Keratinocyte (primary cell): ENCODE data around the gene LPXN. TPM values are rescaled to one million over a fixed set of nuclear protein-coding genes. Genes with fewer than 3 reads are reported as not detected.

Experiments used
- DNase-seq: peaks from one replicate; pipeline ENCODE4 v3.0.0-alpha.2; 2011; ENCODE audit warnings: low read depth, missing footprints, low spot score
- FAIRE-seq: peaks from 2 replicates; lab custom pipeline; 2011; peaks lifted over from hg19 to GRCh38; lab: Jason Lieb, UNC
- H2AFZ ChIP-seq: 2 replicates; pipeline ENCODE4 v1.6.0; 2012; ENCODE audit warnings: low read length, control low read depth, inconsistent platforms; ENCODE audit not compliant: control insufficient read depth
- H3K27ac ChIP-seq: 2 replicates; pipeline ENCODE4 v1.5.1; 2011; ENCODE audit warnings: low read length; ENCODE audit not compliant: control insufficient read depth, insufficient read depth
- H3K27me3 ChIP-seq: 3 replicates; pipeline ENCODE4 v1.6.0; 2011; ENCODE audit warnings: low read length; ENCODE audit not compliant: control insufficient read depth, insufficient read depth; ENCODE audit errors: extremely low read depth
- H3K36me3 ChIP-seq, 2 experiments: 2 replicates in 1 of 2; 3 replicates in 1 of 2; pipeline ENCODE4 v1.5.1; 2011; ENCODE audit warnings: low read length in 2 of 2, mild to moderate bottlenecking in 1 of 2; ENCODE audit not compliant: control insufficient read depth in 2 of 2, insufficient read depth in 2 of 2; ENCODE audit errors: extremely low read depth in 1 of 2
- H3K4me1 ChIP-seq: 3 replicates; pipeline ENCODE4 v1.5.1; 2011; ENCODE audit warnings: low read length; ENCODE audit not compliant: control insufficient read depth, insufficient read depth; ENCODE audit errors: extremely low read depth
- H3K4me2 ChIP-seq: 3 replicates; pipeline ENCODE4 v1.6.0; 2011; ENCODE audit warnings: low read depth, low read length; ENCODE audit not compliant: control insufficient read depth, insufficient read depth; ENCODE audit errors: extremely low read depth
- H3K4me3 ChIP-seq, 3 experiments: fragments of 200-600 bp in 1 of 3; sonication (generic) in 1 of 3; 2 replicates in 2 of 3; 3 replicates in 1 of 3; pipeline ENCODE4 v1.5.1; 2011 to 2016; ENCODE audit warnings: low read length in 3 of 3, mild to moderate bottlenecking in 3 of 3, control low read depth in 2 of 3, inconsistent platforms in 1 of 3, low read depth in 1 of 3, mixed read lengths in 1 of 3, mixed run types in 1 of 3, moderate library complexity in 1 of 3; ENCODE audit not compliant: control insufficient read depth in 2 of 3, insufficient read depth in 2 of 3; ENCODE audit errors: extremely low read depth in 1 of 3
- H3K79me2 ChIP-seq: 2 replicates; pipeline ENCODE4 v1.6.0; 2012; ENCODE audit warnings: low read length; ENCODE audit not compliant: control insufficient read depth, insufficient read depth
- H3K9ac ChIP-seq: 3 replicates; pipeline ENCODE4 v1.6.0; 2011; ENCODE audit warnings: low read length; ENCODE audit not compliant: control insufficient read depth, insufficient read depth; ENCODE audit errors: extremely low read depth
- H3K9me1 ChIP-seq: 3 replicates; pipeline ENCODE4 v1.6.0; 2011; ENCODE audit warnings: low read length; ENCODE audit not compliant: control insufficient read depth, insufficient read depth; ENCODE audit errors: extremely low read depth
- H3K9me3 ChIP-seq: 2 replicates; pipeline ENCODE4 v1.5.1; 2012; ENCODE audit warnings: low read depth, low read length; ENCODE audit not compliant: control insufficient read depth
- H4K20me1 ChIP-seq: 3 replicates; pipeline ENCODE4 v1.6.0; 2011; ENCODE audit warnings: low read length; ENCODE audit not compliant: control insufficient read depth, insufficient read depth; ENCODE audit errors: extremely low read depth
- CTCF ChIP-seq, 3 experiments: IDR thresholded peaks in 1 of 3; conservative IDR thresholded peaks in 1 of 3; optimal IDR thresholded peaks in 1 of 3; 2 replicates in 2 of 3; 3 replicates in 1 of 3; pipeline versions ENCODE3 to v1.5.1; 2011; ENCODE audit warnings: low read length in 3 of 3, mild to moderate bottlenecking in 3 of 3, moderate library complexity in 2 of 3, control low read depth in 1 of 3, inconsistent platforms in 1 of 3; ENCODE audit not compliant: insufficient read depth in 2 of 3; ENCODE audit errors: extremely low read depth in 1 of 3
- EZH2 ChIP-seq: IDR thresholded peaks from one replicate; pipeline ENCODE4 v1.6.1; 2012; ENCODE audit warnings: inconsistent platforms, mild to moderate bottlenecking, low read length, moderate library complexity
- dilution Hi-C: fragments of 300-500 bp; cut with MboI; formaldehyde crosslinking; loops from one replicate; pipeline ENCODE4 v1.7.0; 2020; ENCODE audit warnings: low sequenced_read_pairs; ENCODE audit not compliant: extremely low pct_ligation_motif_present
- polyA plus RNA-seq, 5 experiments: library from polyadenylated mRNA; depleted of rRNA in 3 of 5; stranded (reverse) in 3 of 5; stranded (forward) in 1 of 5; unstranded in 1 of 5; fragments of >200 nt; gene quantifications; 1 replicate in 1 of 5; 2 replicates in 3 of 5; 3 replicates in 1 of 5; pipeline versions ENCODE4 v1.2.1 to v1.2.3, GENCODE V29; 2011 to 2012; ENCODE audit warnings: missing spikeins in 2 of 5, low read depth in 1 of 5, low replicate concordance in 1 of 5

Gene LPXN
- polyA plus RNA-seq, 1 donor (not counting 4 experiments of a cell fraction or from before 2014, with no cell fraction given) = 83.9 TPM

DNA sequence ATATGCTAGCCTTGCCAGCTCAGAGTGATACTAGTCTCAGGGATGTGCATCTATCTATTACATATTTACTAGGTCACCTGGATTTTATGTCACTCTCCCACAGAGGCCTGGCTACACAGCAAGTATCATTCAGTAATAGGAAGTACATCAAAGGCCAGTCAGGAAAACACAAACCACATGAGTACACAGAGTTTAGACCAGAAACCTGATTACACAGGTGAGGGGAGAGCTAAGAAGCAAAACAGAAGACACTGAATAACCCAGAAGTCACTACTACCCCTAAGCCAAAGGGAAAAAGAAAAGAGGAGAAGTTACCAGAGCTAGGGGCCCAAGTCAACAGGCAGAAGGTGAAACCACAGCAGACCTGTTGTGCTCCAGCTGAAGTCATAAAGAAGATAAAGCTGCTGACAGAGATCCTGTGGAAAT lies 13.3 kb downstream of the LPXN start:
- Histone ChIP-seq H3K4me1 (no peaks in the 10 kb centered on the region), H3K9ac (no peak overlapping the region), H2AFZ (no peak overlapping the region), H4K20me1 (no peaks in the 10 kb centered on the region), H3K79me2 (peaks cover 6% of the 10 kb centered on the region), H3K27me3 (no peaks in the 10 kb centered on the region), H3K9me3 (no peaks in the 10 kb centered on the region), H3K27ac (no peak overlapping the region), H3K9me1 (no peaks in the 10 kb centered on the region), H3K36me3 (no peaks in the 10 kb centered on the region), H3K4me3 (no peak overlapping the region), H3K4me2 (no peak overlapping the region)
- DNase-seq = no peak
- dilution Hi-C loops = no loop called here
- TF ChIP-seq CTCF (optimal IDR thresholded peaks at IDR 0.05 in 1 of 3, IDR thresholded peaks at IDR 0.05 in 1 of 3, conservative IDR thresholded peaks at IDR 0.05 in 1 of 3; ENCODE audit: extremely low read depth in 1 of 3, insufficient read depth in 2 of 3, low read length in 3 of 3) = no peak
- FAIRE-seq = no peak

DNA sequence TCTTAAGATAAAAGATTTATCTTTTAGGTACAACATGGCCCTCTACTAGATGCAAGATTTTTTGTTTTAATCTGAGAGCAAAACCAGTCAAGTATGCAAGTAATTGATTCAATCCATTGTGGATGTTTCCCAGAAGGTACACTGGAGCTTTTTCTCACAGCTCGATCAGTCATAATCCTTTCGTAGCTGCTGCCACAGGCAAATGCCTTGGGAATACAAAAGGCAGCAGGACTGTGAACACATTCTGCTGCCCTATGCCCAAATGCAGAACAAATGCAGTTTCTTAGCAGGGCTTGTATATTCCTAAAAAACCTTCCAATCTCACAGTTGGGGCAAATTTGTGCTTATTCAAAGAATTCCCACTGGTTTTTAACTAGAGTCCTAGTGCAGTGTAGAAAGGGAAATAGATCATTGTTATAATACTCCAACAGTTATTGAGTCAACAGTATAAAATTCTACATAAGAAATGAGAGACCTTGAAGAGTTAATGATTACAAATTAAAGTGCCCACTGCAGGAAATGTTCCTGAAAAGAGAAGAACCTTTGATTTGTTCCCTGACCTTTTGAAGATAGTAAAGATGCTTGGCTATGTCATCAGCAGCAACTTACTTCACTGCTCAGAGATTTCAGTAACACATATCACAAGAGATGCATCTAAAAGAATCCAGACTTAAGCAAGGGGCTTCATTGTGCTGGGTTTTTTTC lies 14.1 kb downstream of the LPXN start:
- H3K36me3 ChIP-seq = no peaks in the 10 kb centered on the region
- no peaks in the 10 kb centered on the region for H3K27me3 ChIP-seq
- H2AFZ ChIP-seq = no peak overlapping the region
- H3K9me3 ChIP-seq = no peaks in the 10 kb centered on the region
- no peak overlapping the region for H3K27ac ChIP-seq
- no peaks in the 10 kb centered on the region for H3K9me1 ChIP-seq
- no peak overlapping the region for H3K4me2 ChIP-seq
- TF ChIP-seq EZH2 = no peak
- TF ChIP-seq CTCF (optimal IDR thresholded peaks at IDR 0.05 in 1 of 3, IDR thresholded peaks at IDR 0.05 in 1 of 3, conservative IDR thresholded peaks at IDR 0.05 in 1 of 3; ENCODE audit: extremely low read depth in 1 of 3, insufficient read depth in 2 of 3, low read length in 3 of 3) = no peak
- H4K20me1 ChIP-seq = no peaks in the 10 kb centered on the region
- H3K79me2 ChIP-seq = peaks cover 8% of the 10 kb centered on the region
- no peak overlapping the region for H3K9ac ChIP-seq
- H3K4me1 ChIP-seq = no peaks in the 10 kb centered on the region
- no peak overlapping the region for H3K4me3 ChIP-seq
- dilution Hi-C loops = no loop called here
- no peak for FAIRE-seq
- DNase-seq = no peak
